Duodenal mucosa (tissue), 2 donors: Measurements from ENCODE around the gene TAF11L10.
"Not testable (repeated sequence)": the region's sequence is repeated elsewhere in the genome, so short reads cannot be mapped to it uniquely, and the experiment has no call there.

ENCODE experiments used
- H3K27ac ChIP-seq: one replicate; pipeline ENCODE4 v1.7.0; 2013; ENCODE audit warnings: low read depth, low read length
- H3K27me3 ChIP-seq, 2 donors: one replicate each; pipeline ENCODE4 v1.7.0; 2013; ENCODE audit warnings: low read length in 2 of 2, control low read depth in 1 of 2; ENCODE audit not compliant: insufficient read depth in 2 of 2, control insufficient read depth in 1 of 2
- H3K36me3 ChIP-seq, 2 donors: one replicate each; pipeline ENCODE4 v1.7.0; 2013; ENCODE audit warnings: low read length in 2 of 2, control low read depth in 1 of 2; ENCODE audit not compliant: insufficient read depth in 2 of 2, control insufficient read depth in 1 of 2
- H3K4me1 ChIP-seq, 2 donors: one replicate each; pipeline ENCODE4 v1.7.0; 2013; ENCODE audit warnings: low read length in 2 of 2, control low read depth in 1 of 2; ENCODE audit not compliant: insufficient read depth in 2 of 2, control insufficient read depth in 1 of 2
- H3K4me3 ChIP-seq, 2 donors: one replicate each; pipeline ENCODE4 v1.7.0; 2013; ENCODE audit warnings: low read length in 2 of 2, low read depth in 1 of 2
- H3K9ac ChIP-seq, 2 donors: one replicate each; pipeline ENCODE4 v1.7.0; 2013; ENCODE audit warnings: low read length in 2 of 2, low read depth in 1 of 2
- H3K9me3 ChIP-seq, 2 donors: one replicate each; pipeline ENCODE4 v1.7.0; 2013; ENCODE audit warnings: low read length in 2 of 2, control low read depth in 1 of 2; ENCODE audit not compliant: control insufficient read depth in 1 of 2

Gene TAF11L10

GRCh38 chr5:17603880-17604279 is 6.3 kb upstream of the TAF11L10 start, which contains the start of gene TAF11L11:
Gene TAF11L11, plus strand, starts transcription at chr5:17604183.
- H3K36me3 ChIP-seq, H3K9me3 ChIP-seq, H3K27me3 ChIP-seq, H3K27ac ChIP-seq, H3K9ac ChIP-seq, H3K4me1 ChIP-seq, H3K4me3 ChIP-seq: not testable (repeated sequence)

- not testable (repeated sequence) for H3K36me3 ChIP-seq, H3K9ac ChIP-seq, H3K27ac ChIP-seq, H3K4me1 ChIP-seq, H3K27me3 ChIP-seq, H3K9me3 ChIP-seq, H3K4me3 ChIP-seq
Observed at GRCh38 chr5:17594255-17594654, 3.4 kb downstream of the TAF11L10 start, which contains the start of gene TAF11L9. Gene TAF11L9, minus strand, starts transcription at chr5:17594394.

- H3K9me3 ChIP-seq, H3K4me1 ChIP-seq, H3K27me3 ChIP-seq, H3K36me3 ChIP-seq, H3K9ac ChIP-seq, H3K4me3 ChIP-seq, H3K27ac ChIP-seq: not testable (repeated sequence)
Observed at GRCh38 chr5:17590860-17591259, 6.8 kb downstream of the TAF11L10 start, which contains the start of gene TAF11L8. Gene TAF11L8, minus strand, starts transcription at chr5:17590960.

- H3K36me3 ChIP-seq, H3K9ac ChIP-seq, H3K4me3 ChIP-seq, H3K27ac ChIP-seq, H3K9me3 ChIP-seq, H3K27me3 ChIP-seq, H3K4me1 ChIP-seq: not testable (repeated sequence)
Observed at GRCh38 chr5:17585658-17586057, 12.0 kb downstream of the TAF11L10 start, which contains the start of gene TAF11L7. Gene TAF11L7, minus strand, starts transcription at chr5:17585758.
